H1 (cell line): ENCODE results near the gene L2HGDH. TPM values are rescaled to one million over a fixed set of nuclear protein-coding genes. Genes with fewer than 3 reads are reported as not detected.

ENCODE experiments used
- CTCF ChIA-PET: fragments of 300-600 bp; sonication (Branson Sonifier 250); formaldehyde crosslinking; loops from one replicate; lab custom pipeline; 2021; ENCODE audit not compliant: partially characterized antibody; lab: Charles Lee
- POLR2A ChIA-PET: fragments of 300-600 bp; sonication (Branson Sonifier 250); formaldehyde crosslinking; loops from one replicate; lab custom pipeline; 2021; ENCODE audit warnings: inconsistent platforms; ENCODE audit not compliant: partially characterized antibody; lab: Charles Lee
- DNase-seq, 2 experiments: peaks; one replicate each; pipeline versions ENCODE4 v3.0.0 to v3.0.0-alpha.2; 2010 to 2022; ENCODE audit warnings: low spot score in 2 of 2, low read depth in 1 of 2, mixed read lengths in 1 of 2
- FAIRE-seq: peaks from 2 replicates; lab custom pipeline; 2011; peaks lifted over from hg19 to GRCh38; lab: Jason Lieb, UNC
- H2AFZ ChIP-seq: 2 replicates; pipeline ENCODE4 v1.8.1; 2012; ENCODE audit warnings: low read length, inconsistent platforms
- H2AK5ac ChIP-seq: 2 replicates; pipeline ENCODE4 v1.6.1; 2013; ENCODE audit warnings: low read depth, low read length
- H2BK120ac ChIP-seq: replicated peaks from 2 replicates; pipeline ENCODE3; 2013; ENCODE audit warnings: low read depth, low read length, inconsistent platforms
- H2BK12ac ChIP-seq: 2 replicates; pipeline ENCODE4 v1.6.1; 2013; ENCODE audit warnings: low read depth, low read length
- H2BK15ac ChIP-seq: 2 replicates; pipeline ENCODE4 v1.6.1; 2013; ENCODE audit warnings: low read length
- H2BK20ac ChIP-seq: 2 replicates; pipeline ENCODE4 v1.6.1; 2013; ENCODE audit warnings: low read length
- H2BK5ac ChIP-seq: 2 replicates; pipeline ENCODE4 v1.6.1; 2013; ENCODE audit warnings: low read depth, low read length
- H3K14ac ChIP-seq: 2 replicates; pipeline ENCODE4 v1.6.1; 2013; ENCODE audit warnings: inconsistent platforms; ENCODE audit not compliant: insufficient read length
- H3K18ac ChIP-seq: 2 replicates; pipeline ENCODE4 v1.6.1; 2013; ENCODE audit warnings: low read length; ENCODE audit errors: extremely low read depth
- H3K23ac ChIP-seq: 2 replicates; pipeline ENCODE4 v1.6.1; 2013; ENCODE audit warnings: inconsistent platforms; ENCODE audit not compliant: insufficient read length
- H3K23me2 ChIP-seq: 2 replicates; pipeline ENCODE4 v1.6.1; 2013; ENCODE audit warnings: low read depth, low read length
- H3K27ac ChIP-seq: 2 replicates; pipeline ENCODE4 v1.6.1; 2011; ENCODE audit warnings: low read depth, low read length, inconsistent platforms
- H3K27me3 ChIP-seq, 4 experiments: replicated peaks in 1 of 4; 1 replicate in 1 of 4; 2 replicates in 3 of 4; pipeline versions ENCODE4 v1.6.1 to v1.8.1; 2011 to 2013; ENCODE audit warnings: low read length in 3 of 4, mild to moderate bottlenecking in 3 of 4, inconsistent platforms in 2 of 4, mixed read lengths in 2 of 4, moderate library complexity in 1 of 4; ENCODE audit not compliant: control insufficient read depth in 3 of 4, insufficient read depth in 3 of 4; ENCODE audit errors: extremely low read depth in 1 of 4
- H3K36me3 ChIP-seq, 4 experiments: 2 replicates each; pipeline versions ENCODE4 v1.6.1 to v1.8.1; 2011 to 2013; ENCODE audit warnings: mild to moderate bottlenecking in 4 of 4, low read length in 3 of 4, moderate library complexity in 2 of 4, control low read depth in 1 of 4, inconsistent platforms in 1 of 4; ENCODE audit not compliant: insufficient read depth in 4 of 4, control insufficient read depth in 2 of 4
- H3K4ac ChIP-seq: replicated peaks from 2 replicates; pipeline ENCODE3; 2013; ENCODE audit warnings: low read length, low read depth, mixed read lengths, inconsistent platforms; ENCODE audit not compliant: insufficient read length
- H3K4me1 ChIP-seq, 4 experiments: replicated peaks in 1 of 4; 1 replicate in 1 of 4; 2 replicates in 3 of 4; pipeline versions ENCODE4 v1.6.1 to v1.8.1; 2011 to 2013; ENCODE audit warnings: low read length in 3 of 4, inconsistent platforms in 2 of 4, mixed read lengths in 1 of 4; ENCODE audit not compliant: insufficient read depth in 4 of 4, control insufficient read depth in 3 of 4
- H3K4me2 ChIP-seq, 2 experiments: 2 replicates each; pipeline versions ENCODE4 v1.6.1 to v1.8.1; 2011 to 2013; ENCODE audit warnings: low read depth in 2 of 2, low read length in 2 of 2, control low read depth in 1 of 2, inconsistent platforms in 1 of 2, mild to moderate bottlenecking in 1 of 2; ENCODE audit not compliant: insufficient read depth in 1 of 2
- H3K4me3 ChIP-seq, 4 experiments: fragments of 200-600, 300-600 bp in 1 of 4; sonication (generic), shearing (Covaris generic), sonication (Bioruptor Twin) in 1 of 4; 2 replicates each; pipeline versions ENCODE4 v1.5.1 to v1.8.1; 2011 to 2016; ENCODE audit warnings: low read length in 4 of 4, low read depth in 3 of 4, control low read depth in 2 of 4, inconsistent platforms in 2 of 4, mild to moderate bottlenecking in 2 of 4, mixed read lengths in 1 of 4, moderate library complexity in 1 of 4; ENCODE audit not compliant: insufficient read depth in 2 of 4; ENCODE audit errors: extremely low read depth in 1 of 4
- H3K56ac ChIP-seq: replicated peaks from 2 replicates; pipeline ENCODE3; 2013; ENCODE audit warnings: low read depth, mild to moderate bottlenecking, mixed read lengths, low read length, inconsistent platforms; ENCODE audit not compliant: insufficient read length
- H3K79me1 ChIP-seq: 2 replicates; pipeline ENCODE4 v1.6.1; 2013; ENCODE audit warnings: low read depth, low read length, control low read depth
- H3K79me2 ChIP-seq, 2 experiments: 2 replicates each; pipeline versions ENCODE4 v1.6.1 to v1.8.1; 2012 to 2013; ENCODE audit warnings: low read length in 2 of 2, mild to moderate bottlenecking in 2 of 2, inconsistent platforms in 1 of 2; ENCODE audit not compliant: insufficient read depth in 2 of 2, control insufficient read depth in 1 of 2
- H3K9ac ChIP-seq, 4 experiments: replicated peaks in 1 of 4; 1 replicate in 1 of 4; 2 replicates in 3 of 4; pipeline versions ENCODE4 v1.6.1 to v1.8.1; 2011 to 2013; ENCODE audit warnings: low read depth in 3 of 4, low read length in 3 of 4, control low read depth in 2 of 4, mild to moderate bottlenecking in 2 of 4, moderate library complexity in 2 of 4, inconsistent platforms in 1 of 4; ENCODE audit errors: extremely low read depth in 1 of 4
- H3K9me3 ChIP-seq, 2 experiments: 2 replicates each; pipeline versions ENCODE4 v1.6.1 to v1.8.1; 2012 to 2013; ENCODE audit warnings: mild to moderate bottlenecking in 2 of 2, moderate library complexity in 2 of 2, control low read depth in 1 of 2, inconsistent platforms in 1 of 2, low read depth in 1 of 2, low read length in 1 of 2, mixed read lengths in 1 of 2; ENCODE audit not compliant: insufficient read depth in 2 of 2
- H4K20me1 ChIP-seq, 2 experiments: replicated peaks in 1 of 2; 2 replicates each; pipeline versions ENCODE3 to v1.8.1; 2011 to 2013; ENCODE audit warnings: inconsistent platforms in 2 of 2, low read length in 2 of 2, mild to moderate bottlenecking in 1 of 2; ENCODE audit not compliant: insufficient read depth in 2 of 2, control insufficient read depth in 1 of 2
- H4K5ac ChIP-seq: 2 replicates; pipeline ENCODE4 v1.6.1; 2013; ENCODE audit warnings: low read length, low read depth, mixed read lengths, inconsistent platforms; ENCODE audit not compliant: insufficient read length
- H4K8ac ChIP-seq: 2 replicates; pipeline ENCODE4 v1.8.0; 2013; ENCODE audit warnings: mild to moderate bottlenecking, moderate library complexity, low read length, inconsistent platforms; ENCODE audit not compliant: insufficient read depth; ENCODE audit errors: extremely low read depth
- H4K91ac ChIP-seq: replicated peaks from 2 replicates; pipeline ENCODE3; 2013; ENCODE audit warnings: low read length, mixed read lengths, inconsistent platforms; ENCODE audit not compliant: insufficient read length
- CEBPB ChIP-seq: IDR thresholded peaks from 2 replicates; pipeline ENCODE4 v1.6.1; 2012; ENCODE audit warnings: low read depth, low read length
- CHD1 ChIP-seq: IDR thresholded peaks from 2 replicates; pipeline ENCODE4 v1.6.1; 2012; ENCODE audit warnings: low read depth, low read length, improper control_type of control experiment
- CHD2 ChIP-seq: IDR thresholded peaks from 2 replicates; pipeline ENCODE4 v1.6.1; 2012; ENCODE audit warnings: low read length, improper control_type of control experiment
- EP300 ChIP-seq, 2 experiments: IDR thresholded peaks; 1 replicate in 1 of 2; 2 replicates in 1 of 2; pipeline ENCODE4 v1.6.1; 2011 to 2012; ENCODE audit warnings: low read depth in 2 of 2, low read length in 2 of 2, mild to moderate bottlenecking in 2 of 2, borderline replicate concordance in 1 of 2, inconsistent platforms in 1 of 2, moderate library complexity in 1 of 2
- NANOG ChIP-seq: IDR thresholded peaks from 2 replicates; pipeline ENCODE4 v1.6.1; 2011; ENCODE audit warnings: low read length, low read depth, mild to moderate bottlenecking, inconsistent platforms; ENCODE audit not compliant: insufficient read depth, poor library complexity, severe bottlenecking
- NRF1 ChIP-seq: IDR thresholded peaks from 2 replicates; pipeline ENCODE4 v1.6.1; 2011; ENCODE audit warnings: mild to moderate bottlenecking, low read depth, low read length, improper control_type of control experiment
- RBBP5 ChIP-seq: IDR thresholded peaks from 2 replicates; pipeline ENCODE4 v1.7.1; 2012; ENCODE audit warnings: low read depth, mild to moderate bottlenecking, inconsistent platforms, low read length, moderate library complexity, borderline replicate concordance
- SP1 ChIP-seq: IDR thresholded peaks from 2 replicates; pipeline ENCODE4 v1.6.1; 2011; ENCODE audit warnings: low read depth, low read length
- TAF1 ChIP-seq: IDR thresholded peaks from 2 replicates; pipeline ENCODE4 v1.6.1; 2011; ENCODE audit warnings: mild to moderate bottlenecking, low read depth, low read length
- ZNF274 ChIP-seq: IDR thresholded peaks from 2 replicates; pipeline ENCODE4 v1.7.0; 2012; ENCODE audit warnings: low read length, borderline replicate concordance; ENCODE audit errors: extremely low read depth
- WGBS, 2 experiments: shearing (Covaris generic) in 1 of 2; methylation state at CpG; one replicate each; pipeline versions ENCODE4 v1.1.6 to v1.1.7; 2013 to 2015; ENCODE audit warnings: low lambda C conversion rate in 2 of 2, mixed read lengths in 2 of 2, inconsistent platforms in 1 of 2, low coverage in 1 of 2, missing lambda C conversion rate in 1 of 2; ENCODE audit not compliant: insufficient replicate concordance in 2 of 2, insufficient coverage in 1 of 2, insufficient read length in 1 of 2; ENCODE audit errors: extremely low coverage in 1 of 2, missing lambda C conversion rate in 1 of 2; 5-methylcytosine and 5-hydroxymethylcytosine counted together
- polyA plus RNA-seq, 7 experiments: library from polyadenylated mRNA; depleted of rRNA in 3 of 7; stranded (reverse) in 5 of 7; unstranded in 2 of 7; fragments of >200 nt in 5 of 7; fragments of 200-250 nt in 2 of 7; gene quantifications; 1 replicate in 5 of 7; 2 replicates in 1 of 7; 4 replicates in 1 of 7; pipeline versions ENCODE4 v1.2.1 to v1.2.3, GENCODE V29; 2011 to 2013; ENCODE audit warnings: missing spikeins in 2 of 7, mixed read lengths in 2 of 7
- total RNA-seq: library from RNA; stranded (reverse); fragmentation: NEBNext Ultra II Directional; extraction: Animal tissue kit (Norgen Biotek cat#: 25700); gene quantifications from 2 replicates; pipeline ENCODE4 v1.2.1, GENCODE V29; 2021

L2HGDH gene
- total and polyA plus RNA-seq, 2 of the 8 experiments (the other 6 are each of a cell fraction or from before 2014, with no cell fraction given), result 12.2 to 28.6 TPM

- Histone ChIP-seq H3K36me3 (no peaks in the 10 kb centered on the region), H3K23me2 (no peaks in the 10 kb centered on the region), H3K56ac (no peak overlapping the region), H3K18ac (no peak overlapping the region), H3K9me3 (no peaks in the 10 kb centered on the region), H3K4me2 (no peak overlapping the region), H2AK5ac (no peak overlapping the region), H2BK5ac (no peak overlapping the region), H4K20me1 (no peaks in the 10 kb centered on the region), H3K4me1 (peaks cover 0 to 8% (median 1%) of the 10 kb centered on the region in 4 experiments; a peak in 3 of 7 replicates), H3K9ac (no peak overlapping the region), H2BK120ac (no peak overlapping the region), H2BK15ac (no peak overlapping the region), H3K79me2 (no peaks in the 10 kb centered on the region), H3K27ac (no peak overlapping the region), H3K79me1 (no peaks in the 10 kb centered on the region), H2AFZ (no peak overlapping the region), H3K27me3 (no peaks in the 10 kb centered on the region), H4K8ac (no peak overlapping the region), H3K23ac (no peak overlapping the region), H3K4ac (no peak overlapping the region), H2BK20ac (no peak overlapping the region), H4K91ac (no peak overlapping the region), H4K5ac (no peak overlapping the region), H3K14ac (no peak overlapping the region), H2BK12ac (no peak overlapping the region), H3K4me3 (no peak overlapping the region)
- ChIA-PET CTCF (interaction anchor here (0.8 kb wide), 1 partner anchor 30 kb away, joined by 3 read pairs; no protein-coding TSS in a partner anchor), POLR2A (no interaction called here)
- FAIRE-seq, result no peak
- no peak for TF ChIP-seq TAF1
- TF ChIP-seq CEBPB, result no peak
- no peak for TF ChIP-seq NANOG
- no peak for TF ChIP-seq CHD1
- TF ChIP-seq NRF1, result no peak
- TF ChIP-seq EP300 (IDR thresholded peaks at IDR 0.05; ENCODE audit: borderline replicate concordance in 1 of 2, low read depth in 2 of 2, low read length in 2 of 2), result no peak
- no peak for TF ChIP-seq CHD2
- no peak for TF ChIP-seq SP1
- no peak for TF ChIP-seq ZNF274
- no peak for TF ChIP-seq RBBP5
- 87% methylated on average over 4 of the region's 4 CpGs; no CpG with 5 or more reads in 1 of the 2 experiments for WGBS, 2 experiments
- DNase-seq, result no peak
Observed at GRCh38 chr14:50352584-50352983, 40.6 kb upstream of the L2HGDH start.
